GM19467 (cell line): ENCODE measurements around the gene BIRC5.

Experiments
- ATAC-seq: cut with Tn5 transposase; IDR thresholded peaks from one replicate; pipeline ENCODE4 v1.9.1; 2021; ENCODE audit warnings: mild to moderate bottlenecking, moderate library complexity; ENCODE audit not compliant: unreplicated experiment

BIRC5 gene

GRCh38 chr17:78271419-78272170 lies 57.5 kb downstream of the BIRC5 start:
- no peak for ATAC-seq

GRCh38 chr17:78272181-78272913 lies 58.3 kb downstream of the BIRC5 start:
- ATAC-seq, result no peak

- ATAC-seq, result no peak
Observed at GRCh38 chr17:78272914-78273258, 58.8 kb downstream of the BIRC5 start.

GRCh38 chr17:78273813-78274212 lies 59.8 kb downstream of the BIRC5 start:
- ATAC-seq, result no peak
